HG02840 (cell line): ENCODE measurements around the gene PYROXD2.
"Not testable (repeated sequence)": the region's sequence is repeated elsewhere in the genome, so short reads cannot be mapped to it uniquely, and the experiment has no call there.

Source experiments
- ATAC-seq: cut with Tn5 transposase; IDR thresholded peaks from one replicate; pipeline ENCODE4 v1.9.1; 2021; ENCODE audit warnings: mild to moderate bottlenecking, moderate library complexity, moderate number of reproducible peaks; ENCODE audit not compliant: unreplicated experiment, low FRiP score

The PYROXD2 gene

DNA sequence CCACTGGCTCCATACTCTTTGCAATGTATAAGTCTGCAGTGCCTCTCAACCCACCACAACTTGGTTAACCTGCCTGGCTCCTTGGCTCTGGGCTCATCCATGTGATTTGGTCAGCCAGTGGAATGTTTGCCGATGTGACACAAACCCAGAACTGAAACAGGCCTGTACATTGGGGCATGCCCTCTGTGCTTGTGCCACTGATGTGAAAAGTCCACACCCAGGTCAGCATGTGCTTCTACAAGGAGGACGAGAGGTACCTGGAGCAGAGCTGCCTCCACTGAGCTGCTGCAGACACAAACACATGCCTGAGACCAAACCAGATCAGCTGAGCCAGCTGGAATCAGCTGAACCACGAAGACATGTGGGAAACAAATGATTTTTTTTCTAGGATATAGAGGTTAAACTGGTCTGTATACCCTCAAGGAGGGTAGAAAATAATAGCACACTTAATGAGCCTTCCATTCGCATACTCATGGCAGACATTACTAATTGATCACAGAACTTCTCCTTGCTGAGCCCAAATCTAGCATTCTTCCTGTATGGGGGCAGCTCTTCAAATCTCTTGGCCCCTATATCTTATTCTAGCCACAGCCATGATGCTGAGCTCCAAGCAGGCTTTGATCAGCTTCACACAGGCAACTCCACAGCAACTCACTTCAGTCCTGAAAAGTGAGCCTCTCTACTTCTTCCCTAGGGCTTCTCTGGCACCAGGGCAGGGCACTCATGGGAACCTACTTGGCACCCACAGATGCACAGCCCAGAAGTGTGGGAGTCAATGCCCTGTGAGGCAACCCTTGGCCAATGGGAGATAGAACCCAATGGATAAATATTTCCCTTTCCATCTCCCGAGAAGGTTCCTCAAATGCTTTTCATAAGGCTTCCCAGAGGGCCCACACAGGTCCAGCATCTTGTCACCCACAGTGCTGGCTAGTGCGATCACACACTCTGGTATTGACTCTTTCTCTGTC is 18.6 kb downstream of the PYROXD2 start:
- ATAC-seq: no peak

DNA sequence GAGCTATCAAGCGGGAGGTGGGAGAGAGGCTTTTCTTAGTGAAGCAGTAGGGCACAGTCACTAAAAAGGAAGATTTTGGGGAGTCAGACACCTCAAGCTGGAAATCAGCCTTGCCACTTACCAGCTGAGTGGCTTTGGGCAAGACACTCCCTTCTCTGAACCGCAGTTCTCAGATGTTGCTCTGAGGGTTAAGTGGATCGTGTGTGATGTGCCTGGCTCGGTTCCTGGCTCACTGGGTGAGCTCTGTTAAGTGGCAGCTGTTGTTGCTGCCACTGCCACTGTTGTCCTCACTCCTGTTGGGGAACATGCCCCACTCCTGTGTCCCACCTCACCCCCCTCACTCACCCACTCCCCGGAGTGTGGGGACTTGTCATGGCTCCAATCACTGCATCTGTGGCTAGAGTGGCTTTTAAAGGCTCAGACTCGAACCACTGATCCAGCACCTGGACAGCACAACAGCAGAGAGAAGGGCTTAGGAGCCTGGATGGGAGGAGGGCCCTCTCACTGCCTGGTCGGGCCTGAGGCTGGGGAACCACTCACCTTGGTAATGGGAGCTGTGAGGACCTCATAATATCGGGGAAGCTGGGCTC is 20.0 kb downstream of the PYROXD2 start:
- no peak for ATAC-seq

DNA sequence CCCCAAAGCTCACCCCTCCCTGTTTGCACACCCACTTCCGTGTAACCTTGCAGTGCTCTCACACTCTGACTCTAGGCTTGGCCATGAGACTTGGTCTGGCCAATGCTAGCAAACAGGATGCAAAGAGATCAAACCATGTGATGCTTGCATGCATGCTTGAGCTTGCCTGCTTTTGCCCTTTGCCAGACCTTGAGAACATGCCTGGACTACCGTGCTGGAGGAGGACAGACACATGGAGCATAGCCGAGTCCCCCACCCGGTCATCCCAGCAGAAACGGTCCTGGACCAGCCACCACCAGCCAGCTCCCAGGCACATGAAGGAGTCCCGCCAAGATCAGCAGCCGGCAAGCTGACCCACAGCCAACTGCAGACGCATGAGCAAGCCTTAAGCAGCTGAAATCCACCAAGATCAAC is 23.4 kb downstream of the PYROXD2 start:
- ATAC-seq: no peak

DNA sequence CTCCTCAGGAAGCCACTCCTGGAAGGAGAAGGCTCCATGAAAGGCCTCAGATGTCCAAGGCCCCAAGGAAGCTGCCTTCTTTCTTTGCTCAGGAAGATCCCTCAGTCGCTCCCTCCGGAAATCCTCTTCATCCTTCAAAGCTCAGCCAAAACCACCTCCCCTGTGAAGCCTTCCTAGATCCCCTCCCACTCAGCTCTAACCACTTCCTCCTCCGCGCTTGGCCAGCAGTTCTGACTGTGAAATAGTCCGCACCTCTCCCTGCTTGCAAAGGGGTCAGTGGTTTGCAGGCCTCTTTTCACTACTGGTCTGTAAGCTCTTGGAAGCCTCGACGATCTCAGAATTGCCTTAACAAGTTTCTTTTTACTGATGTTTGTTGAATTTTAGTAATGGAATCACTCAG is 23.9 kb downstream of the PYROXD2 start:
- ATAC-seq: no peak

DNA sequence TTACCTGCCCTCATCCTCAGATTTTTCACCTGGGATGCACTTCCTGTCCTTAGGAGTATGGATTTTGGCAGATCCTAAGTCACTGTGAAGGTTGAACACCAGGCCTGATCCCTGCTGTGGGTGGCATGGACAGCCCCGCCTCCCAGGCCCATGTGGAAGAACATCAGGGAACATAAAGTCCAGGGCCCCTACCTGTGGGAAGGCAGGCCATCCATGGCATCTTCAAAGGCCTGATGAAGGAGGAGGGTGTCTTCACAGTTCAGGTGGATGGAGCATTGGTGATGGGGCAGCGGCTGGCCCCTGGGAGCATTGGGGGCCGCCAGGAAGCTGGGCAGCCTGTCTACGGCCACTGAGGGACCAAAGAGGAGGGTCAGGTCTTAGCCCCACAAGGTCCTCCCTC is 24.6 kb downstream of the PYROXD2 start:
- ATAC-seq: no peak

DNA sequence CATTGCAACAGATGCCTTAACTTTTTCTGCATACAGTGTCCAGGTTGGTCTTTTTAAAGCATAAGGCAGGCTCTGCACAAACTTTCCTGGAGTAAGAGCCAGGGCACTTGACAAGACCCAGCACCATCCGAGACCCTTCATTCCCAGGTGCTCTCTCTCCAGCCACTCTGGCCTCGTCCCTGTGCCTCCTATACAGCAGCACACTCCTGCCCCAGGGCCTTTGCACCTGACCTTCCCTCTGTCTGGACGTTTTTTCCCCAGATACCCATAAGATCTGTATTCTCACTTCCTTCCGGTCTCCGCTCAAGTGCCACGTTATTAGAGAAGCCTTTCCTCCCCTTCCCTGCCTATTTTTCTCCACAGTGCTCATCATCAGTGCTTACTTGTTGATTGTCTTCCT is 25.6 kb downstream of the PYROXD2 start:
- ATAC-seq: no peak

DNA sequence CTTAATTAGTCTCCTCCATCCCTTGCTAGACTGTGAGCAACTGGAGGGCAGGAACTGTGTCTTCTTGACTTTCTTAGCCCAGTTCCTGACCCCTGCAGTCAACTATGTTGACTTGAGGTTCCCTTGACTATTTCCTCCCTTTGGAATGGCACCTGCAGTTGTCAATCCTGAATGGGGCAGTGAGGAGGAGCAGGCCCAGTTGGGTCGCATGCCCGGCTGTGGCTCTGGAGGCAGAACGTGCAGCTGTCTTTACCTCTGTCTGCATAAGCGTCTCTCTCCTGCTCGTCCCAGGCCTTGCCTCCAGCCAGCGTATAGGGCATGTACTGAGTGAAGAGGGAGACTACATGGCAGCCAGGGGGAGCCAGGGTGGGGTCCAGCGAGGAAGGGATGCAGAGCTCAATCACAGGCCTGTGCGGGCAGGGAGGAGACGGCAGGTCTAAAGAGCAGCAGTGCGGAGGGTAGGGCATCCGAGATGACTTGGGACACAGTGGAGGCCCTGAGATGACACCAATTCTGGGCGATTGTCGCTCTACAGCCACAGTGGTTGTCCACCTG is 26.8 kb downstream of the PYROXD2 start:
- ATAC-seq: no peak

DNA sequence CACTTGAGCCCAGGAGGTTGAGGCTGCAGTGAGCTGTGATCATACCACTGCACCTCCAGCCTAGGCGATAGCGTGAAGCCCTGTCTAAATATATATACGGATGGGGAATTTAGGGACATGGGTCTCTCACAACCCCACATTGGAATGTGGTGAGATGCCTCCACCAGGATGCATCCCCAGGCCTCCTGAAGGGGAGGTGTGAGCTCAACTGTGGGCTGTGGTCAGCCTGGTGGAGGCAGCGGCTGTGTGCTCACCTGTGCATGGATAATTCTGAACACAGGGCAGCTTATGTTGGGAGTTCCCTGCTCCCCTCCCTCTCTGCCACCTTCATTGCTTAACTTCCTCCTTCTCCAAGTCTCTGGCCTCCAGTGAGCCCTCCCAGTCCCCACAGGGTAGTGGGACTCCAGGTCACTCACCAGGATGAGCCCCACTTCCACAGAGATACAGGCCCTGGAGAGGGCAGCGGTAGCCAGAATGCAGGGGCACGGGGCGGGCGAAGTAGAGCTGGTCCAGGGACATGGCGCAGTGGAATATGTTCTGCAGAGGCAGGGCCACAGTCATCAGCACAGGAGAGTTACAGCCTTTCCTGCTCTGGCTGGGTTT is 30.4 kb downstream of the PYROXD2 start:
- no peak for ATAC-seq

DNA sequence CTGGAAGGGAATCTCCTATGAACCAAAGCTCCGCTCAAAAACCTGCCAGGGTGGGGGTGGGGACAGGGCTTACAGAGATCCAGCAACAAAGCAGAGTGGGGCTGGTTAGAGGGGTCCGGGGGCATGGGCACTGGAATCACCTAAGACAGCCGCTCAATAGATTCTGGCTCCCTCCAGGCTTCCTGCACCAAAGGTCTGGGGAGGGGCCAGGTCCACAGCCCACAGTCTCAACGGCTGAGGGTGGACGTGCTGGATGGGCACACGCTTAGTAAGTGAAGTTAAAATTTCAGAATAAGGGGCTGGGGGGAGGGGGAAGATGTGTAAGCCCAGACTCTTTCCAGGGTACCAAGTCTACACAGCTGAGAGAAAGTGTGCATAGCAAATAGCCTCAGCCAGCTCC is 31.1 kb downstream of the PYROXD2 start:
- no peak for ATAC-seq

DNA sequence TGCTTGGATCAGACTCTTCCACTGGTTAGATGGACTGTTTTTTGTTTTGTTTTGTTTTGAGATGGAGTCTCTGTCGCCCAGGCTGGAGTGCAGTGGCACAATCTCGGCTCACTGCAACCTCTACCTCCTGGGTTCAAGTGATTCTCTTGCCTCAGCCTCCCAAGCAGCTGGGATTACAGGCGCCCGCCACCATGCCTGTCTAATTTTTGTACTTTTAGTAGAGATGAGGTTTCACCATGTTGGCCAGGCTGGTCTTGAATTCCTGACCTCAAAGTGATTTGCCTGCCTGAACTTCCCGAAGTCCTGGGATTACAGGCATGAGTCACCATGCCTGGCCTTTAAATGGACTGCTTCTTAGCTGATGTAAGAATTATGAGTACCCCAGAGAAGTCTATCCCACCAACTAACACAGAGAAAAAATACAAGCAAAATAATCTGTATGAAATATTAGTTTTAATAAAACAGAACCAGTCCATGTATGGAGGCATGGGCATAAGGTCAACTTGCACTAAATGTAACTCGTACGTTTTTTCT is 31.8 kb downstream of the PYROXD2 start:
- ATAC-seq: not testable (repeated sequence)

DNA sequence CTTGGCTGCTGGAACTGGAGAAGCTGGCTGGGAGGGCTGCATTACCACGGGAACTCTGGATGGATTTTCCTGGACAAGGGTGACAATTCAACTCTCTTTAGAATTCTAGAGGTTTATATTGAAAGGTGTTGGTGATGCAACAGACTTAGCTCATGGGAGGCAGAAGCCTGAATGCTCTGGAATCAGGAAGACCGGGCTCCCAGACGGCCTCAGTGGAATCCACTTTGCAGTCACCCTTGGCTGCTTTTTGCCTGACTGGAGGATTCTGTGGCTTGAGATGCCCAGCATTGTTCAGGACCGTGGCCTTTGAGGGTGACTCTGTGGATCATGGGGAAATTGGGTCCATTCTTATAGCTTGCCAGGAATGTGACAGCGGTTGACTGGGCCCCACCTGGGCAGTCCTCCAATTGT is 32.3 kb downstream of the PYROXD2 start:
- ATAC-seq: no peak

DNA sequence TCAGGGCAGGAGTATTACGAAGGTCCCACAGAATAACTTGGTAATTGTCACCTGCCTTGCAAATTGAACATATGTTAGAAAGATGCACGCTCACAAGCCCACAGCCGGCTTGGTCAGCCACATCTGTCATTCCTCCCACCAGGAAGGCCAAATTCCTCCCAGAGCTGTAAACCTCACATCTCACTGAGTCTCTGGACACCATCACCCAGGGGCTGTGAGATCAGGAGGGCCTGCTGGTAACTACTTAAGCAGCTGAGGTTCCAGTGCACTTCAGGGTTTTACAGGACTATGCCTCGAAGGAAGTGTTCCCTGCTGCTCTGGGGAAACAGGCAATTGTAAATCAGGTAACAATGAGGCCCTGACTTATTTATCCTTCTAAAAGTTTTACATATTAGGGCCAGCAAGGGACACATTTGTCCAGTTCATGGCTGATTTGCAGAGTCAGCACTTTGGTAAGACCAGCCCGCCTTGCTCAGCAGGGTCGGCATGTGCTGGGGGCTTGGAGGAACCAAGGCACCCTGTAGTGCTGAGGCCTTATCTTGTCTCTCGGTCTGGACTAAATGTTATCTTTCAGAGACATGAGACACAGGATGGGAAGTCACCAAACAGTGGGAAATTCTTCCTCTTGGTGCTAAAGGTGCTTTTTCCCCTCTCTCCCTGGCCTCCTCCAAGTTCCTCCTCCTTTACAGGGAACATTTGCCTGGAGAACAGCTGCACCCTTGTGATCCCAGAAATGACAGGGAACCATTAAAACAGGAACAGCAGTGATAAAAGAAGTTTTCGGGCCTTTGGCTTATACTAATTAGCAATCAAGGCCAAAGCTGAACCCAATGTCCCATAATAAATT is 34.3 kb downstream of the PYROXD2 start:
- ATAC-seq: no peak

DNA sequence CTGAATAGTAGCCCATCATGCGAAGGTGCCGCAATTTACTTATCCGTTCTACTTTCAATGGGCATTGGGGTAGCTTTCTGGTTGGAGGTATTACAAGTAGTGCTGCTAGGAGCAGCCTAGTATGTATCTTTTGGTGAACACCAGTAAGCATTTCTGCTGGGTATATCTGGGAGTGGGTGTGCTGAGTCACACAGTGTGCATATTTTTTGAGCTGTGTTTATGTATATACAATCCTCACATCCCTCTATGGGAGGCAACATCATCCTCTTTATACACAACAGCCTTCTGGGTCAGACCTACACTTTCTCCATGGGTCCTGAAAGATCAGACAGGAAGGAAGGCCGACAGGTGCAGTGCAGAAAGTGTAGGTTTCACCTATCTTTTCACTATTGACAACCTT is 36.3 kb downstream of the PYROXD2 start:
- no peak for ATAC-seq

DNA sequence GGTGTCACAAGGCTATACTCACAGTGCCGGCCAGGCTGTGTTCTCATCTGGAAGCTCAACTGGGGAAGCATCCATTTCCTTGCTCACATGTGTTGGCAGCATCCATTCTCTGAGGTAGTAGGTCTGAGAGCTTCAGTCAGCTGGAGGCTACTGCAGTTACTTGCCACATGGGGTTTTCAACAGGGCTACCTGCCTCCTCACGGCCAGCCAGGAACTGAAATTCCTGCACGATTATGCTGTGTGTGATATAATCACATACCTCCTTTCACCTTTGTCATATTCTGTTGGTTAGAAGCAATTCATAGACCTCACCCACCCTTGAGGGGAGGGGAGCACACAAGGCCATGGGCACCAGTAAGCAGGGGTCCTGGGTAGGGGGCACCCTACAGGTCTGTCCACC is 37.4 kb downstream of the PYROXD2 start:
- no peak for ATAC-seq

DNA sequence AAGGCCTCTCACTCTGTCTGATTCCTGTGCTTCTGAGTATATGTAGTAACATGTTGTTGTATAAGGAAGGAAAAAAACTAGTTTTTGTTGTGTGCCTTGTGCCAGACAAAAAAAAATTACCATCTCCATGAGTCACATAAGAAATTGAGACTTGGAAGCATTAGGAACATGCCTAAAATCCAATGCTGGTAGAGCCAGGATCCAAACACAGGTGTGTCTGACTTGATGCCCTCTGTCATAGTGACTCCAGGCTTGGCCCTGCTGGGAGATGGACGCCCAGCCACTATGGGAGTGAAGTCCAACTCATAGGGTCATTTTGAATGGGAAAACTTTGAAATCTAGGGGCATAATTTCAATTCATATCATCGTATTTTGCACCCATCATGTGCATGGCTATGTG is 38.0 kb downstream of the PYROXD2 start:
- no peak for ATAC-seq

DNA sequence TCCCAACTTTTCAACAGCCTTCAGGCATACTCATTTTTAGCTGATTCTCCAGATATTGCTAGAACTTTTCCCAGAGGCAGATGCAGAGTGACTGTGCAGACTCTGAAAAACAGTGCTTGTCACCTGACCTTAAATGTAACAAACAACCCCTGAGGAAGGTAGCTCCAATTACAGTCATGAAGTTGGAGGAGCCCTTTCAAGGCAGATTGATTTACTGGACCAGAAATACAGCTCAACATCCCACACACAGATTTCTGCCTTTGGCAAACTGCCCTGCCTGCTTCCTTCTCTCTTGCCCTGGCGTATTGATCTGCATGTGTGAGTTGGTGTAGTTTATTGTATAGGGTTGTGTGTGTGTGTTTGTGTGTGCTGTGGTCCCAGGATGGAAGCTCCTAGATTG is 38.5 kb downstream of the PYROXD2 start:
- no peak for ATAC-seq

DNA sequence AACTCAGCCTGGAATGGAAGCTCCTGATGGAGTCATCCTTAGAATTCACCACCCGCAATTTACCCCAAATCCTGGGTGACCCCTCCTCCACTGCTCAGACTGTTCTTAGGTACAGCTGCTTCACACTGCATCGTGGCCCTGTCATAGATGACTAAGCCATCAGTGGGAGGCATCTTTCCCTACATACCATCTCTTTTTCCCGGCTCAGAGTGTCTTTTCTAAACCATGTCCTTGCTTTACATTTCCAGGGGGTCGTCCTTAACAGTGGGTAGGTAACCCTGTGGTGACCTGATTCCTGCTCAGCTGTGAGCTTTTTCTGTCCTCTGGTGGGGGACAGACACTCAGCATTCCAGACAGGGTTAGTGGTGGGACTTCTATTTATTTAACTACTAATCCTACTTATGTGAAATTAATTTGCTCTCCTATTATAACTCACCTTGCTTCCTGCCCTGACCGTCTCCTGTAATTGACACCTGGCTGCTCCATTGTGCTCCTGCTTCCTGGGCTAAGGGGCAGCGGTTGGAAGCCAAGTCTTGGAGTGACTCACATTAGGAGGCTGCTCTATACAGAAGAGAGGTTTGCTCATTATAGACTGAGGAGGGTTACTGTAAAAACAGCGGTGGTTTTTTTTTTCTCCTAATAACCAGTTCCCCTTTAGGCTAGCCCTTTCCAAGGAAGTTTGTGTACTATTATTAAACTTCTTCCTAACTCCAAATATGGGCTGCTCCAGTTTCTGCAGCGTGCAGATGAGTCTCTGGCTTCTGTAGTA is 40.6 kb downstream of the PYROXD2 start:
- ATAC-seq: no peak

DNA sequence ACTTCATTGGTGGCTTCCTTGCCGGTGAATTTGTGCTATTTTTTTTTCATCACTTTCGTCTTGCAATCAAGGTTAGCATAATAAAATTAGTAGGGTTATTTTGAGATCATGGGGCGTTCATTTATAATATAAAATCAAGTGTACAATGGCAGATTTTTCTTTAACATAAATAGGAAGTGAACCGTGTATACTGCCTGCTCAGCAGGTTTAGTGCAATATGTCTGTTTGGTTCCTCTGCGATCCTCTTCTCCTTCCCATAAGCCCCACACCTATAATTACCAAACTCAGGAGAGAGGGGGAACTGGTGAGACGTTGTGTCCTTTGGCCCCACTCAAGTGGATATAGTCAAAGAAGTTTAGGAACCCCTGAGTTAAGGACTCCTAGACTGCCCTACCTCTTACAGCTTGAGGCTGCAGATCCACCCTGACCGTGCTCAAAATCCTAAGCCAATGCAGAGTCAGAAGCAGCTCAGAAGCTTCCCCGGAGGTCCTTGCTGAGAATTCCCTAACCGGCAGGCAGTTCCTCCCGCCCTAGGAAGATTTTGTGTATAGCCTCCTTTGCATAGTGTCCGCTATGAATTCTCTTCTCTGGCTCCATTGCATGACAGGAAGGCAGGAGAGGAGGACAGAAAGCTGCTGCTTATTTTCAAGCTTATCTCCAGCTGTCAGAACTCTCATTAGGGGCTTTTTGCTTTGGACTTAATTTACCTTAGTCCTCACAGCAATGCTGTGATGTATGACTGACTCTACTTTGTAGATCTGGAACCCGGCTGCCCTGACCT is 41.5 kb downstream of the PYROXD2 start:
- no peak for ATAC-seq
